ENCODE results near the gene FZD1.

Gene FZD1

DNA sequence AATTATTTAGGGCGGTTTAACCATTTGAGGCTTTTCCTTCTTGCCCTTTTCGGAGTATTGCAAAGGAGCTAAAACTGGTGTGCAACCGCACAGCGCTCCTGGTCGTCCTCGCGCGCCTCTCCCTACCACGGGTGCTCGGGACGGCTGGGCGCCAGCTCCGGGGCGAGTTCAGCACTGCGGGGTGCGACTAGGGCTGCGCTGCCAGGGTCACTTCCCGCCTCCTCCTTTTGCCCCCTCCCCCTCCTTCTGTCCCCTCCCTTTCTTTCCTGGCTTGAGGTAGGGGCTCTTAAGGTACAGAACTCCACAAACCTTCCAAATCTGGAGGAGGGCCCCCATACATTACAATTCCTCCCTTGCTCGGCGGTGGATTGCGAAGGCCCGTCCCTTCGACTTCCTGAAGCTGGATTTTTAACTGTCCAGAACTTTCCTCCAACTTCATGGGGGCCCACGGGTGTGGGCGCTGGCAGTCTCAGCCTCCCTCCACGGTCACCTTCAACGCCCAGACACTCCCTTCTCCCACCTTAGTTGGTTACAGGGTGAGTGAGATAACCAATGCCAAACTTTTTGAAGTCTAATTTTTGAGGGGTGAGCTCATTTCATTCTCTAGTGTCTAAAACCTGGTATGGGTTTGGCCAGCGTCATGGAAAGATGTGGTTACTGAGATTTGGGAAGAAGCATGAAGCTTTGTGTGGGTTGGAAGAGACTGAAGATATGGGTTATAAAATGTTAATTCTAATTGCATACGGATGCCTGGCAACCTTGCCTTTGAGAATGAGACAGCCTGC, 3.1 kb downstream of the FZD1 start:
- in situ Hi-C loops (cut with HindIII; ENCODE audit: low pct_unique_long_range_greater_than_20kb, low sequenced_read_pairs) = no loop called here
- TF ChIP-seq JUND (IDR thresholded peaks at IDR 0.05; ENCODE audit: low read depth) = no peak
- no peak for DNase-seq (ENCODE audit: low read depth in 1 of 2, low spot score in 1 of 2)

DNA sequence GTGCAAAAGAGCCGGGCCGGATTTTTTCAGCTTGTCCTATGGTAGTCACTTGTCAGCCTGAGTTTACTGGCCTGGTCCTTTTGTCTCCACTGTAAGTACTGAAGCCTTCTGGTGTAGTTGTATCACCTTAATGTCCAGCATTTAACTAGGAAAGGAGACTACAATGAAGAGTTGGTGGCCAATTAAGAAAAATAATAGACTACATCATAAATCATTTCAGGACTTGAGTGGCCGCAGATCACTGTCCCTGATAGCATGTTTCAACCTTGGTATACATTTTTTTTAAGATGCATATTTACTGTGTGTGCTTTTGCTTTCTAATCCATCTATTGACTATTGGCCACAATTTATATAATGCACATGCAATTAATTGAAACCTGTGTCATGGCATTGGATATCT, 6.1 kb downstream of the FZD1 start:
- DNase-seq (ENCODE audit: low read depth in 1 of 2, low spot score in 1 of 2) = no peak

DNA sequence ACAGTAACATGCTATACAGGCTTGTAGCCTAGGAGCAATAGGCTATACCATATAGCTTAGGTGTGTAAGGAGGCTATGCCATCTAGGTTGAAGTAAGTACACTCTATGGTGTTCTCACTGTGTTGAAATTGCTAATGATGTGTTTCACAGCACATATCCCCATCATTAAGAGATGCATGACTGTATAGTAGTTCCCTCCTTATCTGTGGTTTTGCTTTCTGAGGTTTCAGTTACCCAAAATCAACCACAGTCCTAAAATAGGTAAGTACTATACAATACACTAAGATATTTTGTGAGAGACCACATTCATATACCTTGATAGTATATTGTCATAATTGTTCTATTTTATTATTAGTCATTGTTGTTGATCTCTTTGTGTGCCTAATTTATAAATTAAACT, 12.7 kb downstream of the FZD1 start:
- no peak for TF ChIP-seq JUND (IDR thresholded peaks at IDR 0.05; ENCODE audit: low read depth)
- in situ Hi-C loops (cut with HindIII; ENCODE audit: low pct_unique_long_range_greater_than_20kb, low sequenced_read_pairs) = no loop called here
- no peak for DNase-seq (ENCODE audit: low read depth in 1 of 2, low spot score in 1 of 2)

More for the DNA sequence above, 6.1 kb downstream of the FZD1 start:
- TF ChIP-seq JUND (IDR thresholded peaks at IDR 0.05; ENCODE audit: low read depth) = no peak
- in situ Hi-C loops (cut with HindIII; ENCODE audit: low pct_unique_long_range_greater_than_20kb, low sequenced_read_pairs) = no loop called here

DNA sequence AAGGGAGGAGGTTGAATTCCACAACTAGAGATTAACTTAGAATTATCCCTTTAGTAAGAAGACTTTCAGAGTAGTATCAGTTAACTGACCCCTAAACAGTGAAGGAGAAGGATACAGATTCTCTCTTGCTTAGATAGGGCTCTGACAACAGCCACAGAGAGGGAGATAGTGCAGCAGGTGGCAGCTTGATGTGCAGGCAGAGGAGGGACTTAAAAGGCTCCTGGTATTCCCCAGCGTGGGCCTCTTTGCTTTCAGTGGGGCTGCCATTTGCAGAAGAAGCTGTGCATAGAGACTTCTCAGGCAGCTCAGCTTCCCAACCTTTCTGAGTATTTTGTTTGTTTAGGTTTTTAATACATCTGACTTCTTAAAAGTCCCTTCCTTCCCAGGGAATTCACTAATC, 16.0 kb downstream of the FZD1 start:
- in situ Hi-C loops (cut with HindIII; ENCODE audit: low pct_unique_long_range_greater_than_20kb, low sequenced_read_pairs) = no loop called here
- TF ChIP-seq JUND (IDR thresholded peaks at IDR 0.05; ENCODE audit: low read depth) = no peak
- DNase-seq (ENCODE audit: low read depth in 1 of 2, low spot score in 1 of 2) = no peak

DNA sequence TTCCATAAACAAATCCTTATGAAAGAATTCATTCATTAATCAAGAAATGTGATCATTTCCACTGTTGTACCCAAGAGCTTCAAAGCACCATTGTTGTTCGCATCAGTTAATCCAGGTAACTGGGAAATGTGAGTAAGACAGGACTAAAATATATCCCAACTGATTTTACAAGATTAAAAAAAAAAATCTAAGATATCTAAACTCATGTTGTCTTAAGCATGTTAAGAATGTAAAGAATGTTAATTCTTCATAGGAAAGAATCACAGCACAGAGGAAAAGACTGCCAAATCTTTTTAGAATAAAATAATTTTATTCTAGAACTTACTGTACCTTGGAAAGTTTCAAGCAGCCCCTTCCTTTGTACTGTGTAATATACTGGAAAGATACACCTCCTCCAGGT, 16.4 kb downstream of the FZD1 start:
- DNase-seq (ENCODE audit: low read depth in 1 of 2, low spot score in 1 of 2) = no peak
- in situ Hi-C loops (cut with HindIII; ENCODE audit: low pct_unique_long_range_greater_than_20kb, low sequenced_read_pairs) = no loop called here
- no peak for TF ChIP-seq JUND (IDR thresholded peaks at IDR 0.05; ENCODE audit: low read depth)

DNA sequence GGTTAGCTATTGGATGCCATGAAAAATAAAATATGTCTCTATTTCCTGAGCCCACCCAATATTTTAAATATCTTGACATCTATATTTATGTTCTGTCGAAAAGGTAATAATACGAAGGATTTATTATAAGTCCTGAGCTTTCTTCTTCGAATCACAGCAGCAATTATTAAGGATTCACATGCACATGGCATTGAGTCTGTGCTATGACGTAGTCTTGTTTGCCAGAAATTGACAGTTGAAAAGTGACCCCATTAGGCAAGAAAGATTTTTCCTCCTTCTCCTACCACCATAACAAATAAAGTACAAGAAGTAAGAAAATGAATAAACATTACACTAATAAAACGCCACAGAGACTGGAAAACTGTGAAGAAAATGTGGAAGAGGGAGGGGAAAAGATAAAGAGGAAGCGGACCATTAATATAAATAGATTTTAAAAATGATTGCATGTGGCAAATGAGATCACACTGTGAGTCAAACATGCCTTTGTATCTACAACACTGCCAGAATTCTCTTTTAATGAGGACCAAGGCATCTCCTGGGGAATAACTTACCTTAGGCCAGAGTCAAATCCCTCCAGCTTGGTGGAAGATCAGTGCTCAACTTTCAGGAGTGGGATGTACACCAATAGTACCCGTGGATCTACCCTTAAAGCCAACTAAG, 21.6 kb downstream of the FZD1 start:
- in situ Hi-C loops (cut with HindIII; ENCODE audit: low pct_unique_long_range_greater_than_20kb, low sequenced_read_pairs) = no loop called here
- no peak for TF ChIP-seq JUND (IDR thresholded peaks at IDR 0.05; ENCODE audit: low read depth)
- no peak for DNase-seq (ENCODE audit: low read depth in 1 of 2, low spot score in 1 of 2)

DNA sequence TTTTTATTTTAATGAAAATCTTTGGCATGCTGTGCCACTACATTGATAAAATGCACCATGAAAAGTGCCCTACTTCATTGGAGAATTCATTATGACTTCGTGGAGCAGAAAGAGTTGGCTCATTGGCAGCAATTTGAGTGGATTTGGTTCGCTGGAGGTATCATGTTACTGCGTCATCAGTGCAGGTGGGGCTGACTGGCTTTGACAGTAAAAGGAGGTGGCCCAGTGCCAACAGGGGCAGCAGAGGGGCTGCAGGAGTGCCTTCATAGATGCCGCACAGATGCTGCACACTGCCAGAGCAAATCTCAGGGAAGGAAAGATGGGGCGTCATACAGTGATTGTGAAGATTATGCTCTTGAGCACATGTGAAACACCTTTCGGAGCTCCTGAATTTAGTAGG, 22.2 kb downstream of the FZD1 start:
- DNase-seq (ENCODE audit: low read depth in 1 of 2, low spot score in 1 of 2) = no peak
- no peak for TF ChIP-seq JUND (IDR thresholded peaks at IDR 0.05; ENCODE audit: low read depth)
- in situ Hi-C loops (cut with HindIII; ENCODE audit: low pct_unique_long_range_greater_than_20kb, low sequenced_read_pairs) = no loop called here

DNA sequence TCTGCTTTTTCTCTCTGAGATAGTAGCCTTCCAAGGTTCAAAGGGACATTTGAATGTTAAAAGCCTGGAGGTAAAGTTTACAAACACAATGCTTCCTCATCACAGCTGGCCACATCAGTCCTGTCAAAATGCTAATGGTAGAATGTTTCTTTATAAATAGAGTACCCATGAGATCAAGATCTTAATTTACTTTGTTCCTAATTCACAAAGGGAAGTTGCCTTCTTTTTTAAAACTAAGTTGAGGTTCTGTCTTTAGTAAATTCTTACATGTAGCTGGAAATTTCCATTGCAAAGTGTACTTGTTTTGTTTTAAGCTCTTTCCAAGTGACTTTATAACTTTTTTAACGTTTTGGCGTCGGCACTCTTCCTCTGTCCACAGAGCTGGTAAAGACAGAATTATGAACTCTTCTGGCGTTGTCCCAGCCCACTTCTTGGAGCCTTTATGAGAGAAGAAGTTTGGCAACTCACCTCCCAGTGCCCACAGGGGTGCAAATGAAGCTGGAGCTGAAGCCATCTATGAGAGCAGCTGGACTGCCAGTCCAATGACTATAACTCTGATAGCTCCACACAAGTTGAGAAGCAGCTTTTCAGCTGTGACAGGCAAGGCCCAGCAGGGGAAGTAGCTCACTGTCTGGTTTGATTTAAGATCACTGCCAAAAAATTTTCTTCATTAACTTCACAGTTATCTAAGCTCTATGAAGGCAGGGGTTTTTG, 23.3 kb downstream of the FZD1 start:
- TF ChIP-seq JUND (IDR thresholded peaks at IDR 0.05; ENCODE audit: low read depth) = no peak
- DNase-seq (ENCODE audit: low read depth in 1 of 2, low spot score in 1 of 2) = no peak
- in situ Hi-C loops (cut with HindIII; ENCODE audit: low pct_unique_long_range_greater_than_20kb, low sequenced_read_pairs) = no loop called here

DNA sequence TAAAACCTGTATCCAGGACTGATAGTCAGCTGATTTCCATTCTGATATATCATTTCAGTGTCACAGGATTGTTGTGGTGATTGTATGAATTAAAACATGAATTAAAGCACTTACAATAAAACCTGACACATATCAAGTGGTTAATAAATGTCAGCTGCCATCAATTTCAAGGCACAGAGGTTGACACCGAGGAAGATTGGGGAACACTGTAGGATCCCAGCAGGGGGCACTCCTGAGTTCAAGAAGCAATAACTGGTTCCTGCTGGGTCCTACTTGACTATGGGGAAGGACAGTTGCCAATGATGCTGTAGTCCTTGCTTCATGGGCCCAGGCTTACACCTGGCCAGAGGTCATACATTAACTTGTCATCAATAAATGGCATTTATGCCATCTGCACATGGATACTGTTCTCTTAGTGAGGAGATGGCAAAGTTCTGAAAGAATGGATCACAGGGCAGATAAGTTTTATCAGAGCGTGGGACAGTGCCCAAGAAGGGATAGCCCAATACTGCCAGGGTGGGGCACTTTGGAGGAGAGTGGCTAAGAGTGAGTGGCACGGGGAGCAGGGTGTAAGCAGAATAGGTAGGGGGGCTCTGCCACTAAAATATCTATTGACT, 24.1 kb downstream of the FZD1 start:
- DNase-seq (ENCODE audit: low read depth in 1 of 2, low spot score in 1 of 2) = peak in 1 of 2 experiments; percentile 40
- TF ChIP-seq JUND (IDR thresholded peaks at IDR 0.05; ENCODE audit: low read depth) = no peak
- in situ Hi-C loops (cut with HindIII; ENCODE audit: low pct_unique_long_range_greater_than_20kb, low sequenced_read_pairs) = no loop called here

DNA sequence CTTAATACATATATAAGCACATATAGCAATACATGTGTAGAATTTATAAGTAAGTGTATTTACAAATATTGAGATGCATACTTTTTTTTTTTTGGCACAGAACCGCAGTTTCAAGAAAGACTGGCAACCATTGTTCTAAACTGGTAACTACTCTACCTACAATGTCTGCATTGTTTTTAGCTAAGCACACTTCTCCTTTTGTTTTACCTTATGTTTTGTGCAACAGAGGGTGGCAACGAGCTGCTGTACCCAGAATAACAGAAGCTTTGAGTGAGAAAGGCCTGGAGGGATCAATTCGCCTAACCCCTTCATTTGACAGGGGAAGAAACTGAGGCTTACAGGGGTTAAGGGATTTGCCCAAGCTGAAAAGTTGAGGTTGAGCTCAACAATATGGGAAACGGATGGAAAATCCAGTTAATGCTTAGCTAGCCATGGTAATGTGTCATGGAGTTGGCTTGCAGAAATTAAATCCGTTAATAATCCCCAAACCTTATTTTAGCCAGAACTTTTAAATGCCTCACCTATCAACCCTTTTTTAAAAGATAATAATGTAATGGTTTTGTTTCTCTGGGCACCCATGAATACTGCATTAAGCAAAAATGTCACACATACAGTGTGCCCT, 25.5 kb downstream of the FZD1 start:
- TF ChIP-seq JUND (IDR thresholded peaks at IDR 0.05; ENCODE audit: low read depth) = no peak
- DNase-seq (ENCODE audit: low read depth in 1 of 2, low spot score in 1 of 2) = no peak
- in situ Hi-C loops (cut with HindIII; ENCODE audit: low pct_unique_long_range_greater_than_20kb, low sequenced_read_pairs) = no loop called here

DNA sequence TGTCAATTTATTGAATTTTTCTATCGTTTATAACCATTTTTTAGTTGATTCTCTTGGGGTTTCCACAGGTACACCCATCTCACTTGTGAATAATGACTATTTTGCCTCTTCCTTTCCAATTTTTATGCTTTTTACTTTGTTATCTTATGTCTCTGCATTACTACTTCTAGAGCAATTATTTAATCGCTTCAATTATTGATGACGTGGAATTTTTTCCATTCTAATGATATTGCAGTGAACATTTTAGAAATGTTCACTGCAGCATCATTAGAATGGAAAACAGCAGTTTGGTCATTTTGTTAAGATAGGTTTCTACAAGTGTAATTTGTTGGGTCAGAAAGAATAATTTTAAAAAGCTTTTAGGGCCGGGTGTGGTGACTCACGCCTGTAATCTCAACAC, 27.1 kb downstream of the FZD1 start:
- DNase-seq (ENCODE audit: low read depth in 1 of 2, low spot score in 1 of 2) = no peak
- TF ChIP-seq JUND (IDR thresholded peaks at IDR 0.05; ENCODE audit: low read depth) = no peak
- in situ Hi-C loops (cut with HindIII; ENCODE audit: low pct_unique_long_range_greater_than_20kb, low sequenced_read_pairs) = no loop called here

DNA sequence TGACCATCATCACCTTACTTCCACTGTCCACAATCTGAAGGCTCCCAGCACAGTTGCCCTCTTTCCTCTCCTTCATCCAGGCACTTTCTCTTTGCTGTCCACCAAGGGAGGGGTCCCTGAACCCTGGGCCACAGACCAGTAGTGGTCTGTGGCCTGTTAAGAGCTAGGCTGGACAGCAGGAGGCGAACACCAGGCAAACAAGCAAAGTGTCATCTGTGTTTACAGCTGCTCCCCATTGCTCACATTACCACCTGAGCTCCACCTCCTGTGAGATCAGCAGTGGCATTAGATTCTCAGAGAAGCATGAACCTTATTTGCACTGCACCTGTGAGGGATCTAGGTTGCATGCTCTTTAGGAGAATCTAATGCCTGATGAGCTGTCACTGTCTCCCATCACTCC, 27.7 kb downstream of the FZD1 start:
- TF ChIP-seq JUND (IDR thresholded peaks at IDR 0.05; ENCODE audit: low read depth) = no peak
- in situ Hi-C loops (cut with HindIII; ENCODE audit: low pct_unique_long_range_greater_than_20kb, low sequenced_read_pairs) = no loop called here
- DNase-seq (ENCODE audit: low read depth in 1 of 2, low spot score in 1 of 2) = no peak
